Islet precursor cell (in vitro differentiated cells): ENCODE results near the gene C16orf78.
"Not testable (repeated sequence)": the region's sequence is repeated elsewhere in the genome, so short reads cannot be mapped to it uniquely, and the experiment has no call there.

Experiments used
- DNase-seq: peaks from one replicate; pipeline ENCODE4 v3.0.0-alpha.2; 2018

C16orf78 gene

DNA sequence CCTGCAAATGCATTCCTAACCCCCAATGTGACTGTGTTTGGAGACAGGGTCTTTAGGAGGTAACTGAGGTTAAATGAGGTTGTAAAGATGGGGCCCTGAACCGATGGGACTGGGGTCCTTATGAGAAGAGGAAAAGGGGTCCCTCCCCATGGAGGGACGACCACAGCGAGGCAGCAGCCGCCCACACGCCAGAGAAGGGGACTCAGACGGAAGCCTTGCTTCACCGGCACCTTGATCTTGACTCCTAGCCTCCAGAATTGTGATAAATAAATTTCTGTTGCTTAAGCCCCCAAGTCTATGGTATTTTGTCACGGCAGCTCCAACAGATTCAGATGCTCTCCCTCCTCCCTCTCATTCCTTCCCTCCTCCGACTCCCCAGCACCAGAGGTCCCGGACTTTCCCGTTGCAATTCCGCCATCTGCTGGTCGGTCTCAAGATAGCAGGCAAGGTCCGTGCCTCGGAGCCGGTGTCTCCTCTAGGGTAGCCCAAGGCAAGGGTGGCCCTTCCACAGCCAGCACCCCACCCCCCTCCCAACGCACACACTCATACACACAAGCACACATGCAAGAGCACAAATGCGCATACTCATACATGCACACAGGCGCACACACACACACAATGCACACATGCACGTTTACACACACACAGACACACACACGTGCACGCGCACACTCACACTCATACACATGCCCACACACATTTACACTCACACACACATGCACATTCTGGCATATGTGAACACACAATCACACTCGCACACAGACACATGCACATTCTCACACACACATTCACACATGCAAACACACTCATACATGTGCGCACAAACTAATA, 23.1 kb upstream of the C16orf78 start:
- peak; percentile 81 for DNase-seq

GRCh38 chr16:49351096-49351487, 22.5 kb upstream of the C16orf78 start:
- DNase-seq: peak; percentile 64

DNA sequence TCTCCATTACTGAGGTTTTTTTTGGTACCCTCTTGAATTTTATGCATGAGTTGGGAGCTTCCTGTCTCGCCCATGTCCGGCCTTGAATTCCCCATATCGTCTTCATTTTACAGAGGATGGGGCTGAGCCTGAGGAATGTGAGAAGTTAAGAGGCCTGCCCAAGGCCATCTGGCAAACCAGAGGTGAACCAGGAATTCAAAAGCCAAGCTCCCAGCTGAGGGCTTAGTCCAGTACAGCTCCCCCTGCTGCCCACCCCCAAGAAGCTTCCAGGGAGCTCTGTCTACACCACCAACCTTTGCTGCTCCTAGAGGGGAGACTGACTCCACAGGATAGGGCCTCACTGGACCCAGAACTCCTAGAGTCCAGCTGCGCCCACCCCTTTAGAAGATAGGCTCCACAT, 20.7 kb upstream of the C16orf78 start:
- peak; percentile 82 for DNase-seq

DNA sequence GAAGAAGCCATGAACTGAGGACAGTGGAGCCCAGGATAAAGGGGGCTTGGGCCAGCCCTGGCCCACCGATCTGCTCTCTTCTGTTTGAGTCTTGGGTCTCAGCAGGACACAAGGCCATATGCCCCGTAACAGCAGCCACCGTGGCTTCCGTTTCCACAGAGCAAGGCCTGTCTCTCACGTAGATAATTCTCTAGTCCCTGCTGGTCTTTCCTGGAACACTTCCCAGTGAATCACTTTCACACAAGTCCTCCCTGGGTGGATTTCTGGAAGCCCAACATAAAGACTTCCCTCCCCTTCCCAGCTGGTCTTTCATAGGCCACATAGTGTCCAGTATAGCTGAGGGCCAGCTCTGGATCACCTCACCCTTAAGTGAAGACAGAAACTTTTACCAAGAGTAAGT, 19.9 kb upstream of the C16orf78 start:
- no peak for DNase-seq

- no peak for DNase-seq
Measured at GRCh38 chr16:49354101-49354500, 19.5 kb upstream of the C16orf78 start.

GRCh38 chr16:49354991-49355390, 18.6 kb upstream of the C16orf78 start:
- no peak for DNase-seq

- DNase-seq: no peak
Measured at GRCh38 chr16:49355933-49356665, 17.5 kb upstream of the C16orf78 start.

DNA sequence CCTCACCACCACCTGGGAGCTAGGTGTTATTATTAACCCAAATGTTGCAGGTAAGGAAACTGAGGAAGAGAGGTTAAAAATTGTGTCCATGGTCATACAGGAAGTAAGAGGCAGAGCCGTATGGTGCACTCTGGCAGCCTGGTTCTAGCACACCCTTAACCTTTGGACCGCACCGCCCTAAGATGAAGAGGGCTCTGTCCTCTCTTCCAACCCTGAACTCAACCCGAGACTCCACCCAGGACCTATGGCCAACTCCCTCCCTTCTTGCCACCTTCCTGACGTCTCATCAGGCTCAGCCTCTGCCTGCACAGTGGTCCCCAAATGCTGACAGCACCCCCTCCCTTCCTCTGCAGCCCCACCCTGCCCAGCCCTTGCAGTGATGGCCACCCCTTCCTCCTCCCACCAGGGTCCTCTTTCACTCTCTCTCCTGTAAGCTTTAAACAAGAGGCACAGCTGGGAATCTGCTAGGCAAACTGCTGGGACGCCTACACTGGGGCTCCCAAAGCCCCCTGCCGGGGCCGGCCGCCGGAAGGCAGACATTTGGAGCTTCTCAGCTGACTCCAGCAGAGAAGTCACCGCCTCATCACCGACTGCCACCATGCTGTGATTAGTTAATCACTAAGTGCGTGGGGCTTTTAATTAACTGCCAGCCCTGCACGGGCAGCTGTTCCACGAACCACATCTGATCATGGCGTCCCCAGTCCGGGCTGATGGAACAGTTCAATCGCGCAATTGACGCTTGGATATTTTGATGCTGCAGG, 16.7 kb upstream of the C16orf78 start:
- no peak for DNase-seq

- no peak for DNase-seq
Measured at GRCh38 chr16:49359591-49359990, 14.0 kb upstream of the C16orf78 start.

DNA sequence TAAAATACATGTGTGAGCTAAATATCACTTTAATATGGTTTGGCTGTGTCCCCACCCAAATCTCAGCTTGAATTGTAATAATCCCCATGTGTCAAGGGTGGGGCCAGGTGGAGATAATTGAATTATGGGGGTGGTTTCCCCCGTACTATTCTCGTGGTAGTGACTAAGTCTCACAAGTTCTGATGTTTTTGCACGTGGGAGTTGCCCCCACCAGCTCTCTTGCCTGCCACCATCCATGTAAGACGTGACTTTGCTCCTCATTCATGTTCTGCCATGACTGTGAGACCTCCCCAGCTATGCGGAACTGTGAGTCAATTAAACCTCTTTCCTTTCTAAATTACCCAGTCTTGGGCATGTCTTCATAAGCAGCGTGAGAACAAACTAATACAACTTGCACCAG, 11.9 kb upstream of the C16orf78 start:
- not testable (repeated sequence) for DNase-seq

- DNase-seq: peak; percentile 50
Measured at GRCh38 chr16:49362230-49362629, 11.4 kb upstream of the C16orf78 start.

DNA sequence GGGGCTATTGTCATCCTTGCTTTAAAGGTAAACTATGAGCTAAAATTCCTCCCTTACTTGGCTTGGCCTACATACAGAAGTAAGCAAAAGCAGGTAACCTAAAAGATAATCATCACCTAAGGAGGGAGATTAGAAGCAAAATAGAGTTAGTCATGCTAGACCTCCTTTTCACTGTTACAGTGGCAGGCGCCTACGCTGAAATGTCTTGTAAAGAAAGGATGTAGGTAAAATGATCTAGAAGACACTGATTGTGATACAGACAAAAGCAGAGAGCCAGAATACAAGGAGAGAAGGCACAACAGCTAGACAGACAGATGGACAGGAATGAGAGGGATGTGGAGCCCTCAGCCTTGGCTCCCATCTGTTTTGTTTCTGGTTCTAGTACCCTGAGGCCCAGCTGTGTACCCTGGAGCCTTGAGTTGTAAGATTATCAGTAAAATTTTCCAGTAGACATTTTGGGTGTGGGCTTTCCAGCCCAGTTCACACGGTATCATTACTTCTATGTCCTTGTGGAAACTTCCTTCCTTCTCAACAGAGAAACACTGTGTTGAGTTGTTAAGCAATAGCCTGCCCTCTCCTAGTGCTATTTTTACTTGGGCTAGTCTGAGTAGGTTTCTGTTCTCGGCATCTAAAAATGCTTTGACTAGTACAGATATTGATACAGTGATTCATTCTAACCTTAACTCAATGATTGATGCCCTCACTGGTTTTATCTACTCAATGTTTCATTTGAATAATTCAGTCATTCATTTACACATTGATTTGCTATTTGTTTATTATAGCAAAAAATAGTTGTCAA, 7.7 kb upstream of the C16orf78 start:
- DNase-seq: peak; percentile 22

GRCh38 chr16:49366669-49367068, 6.9 kb upstream of the C16orf78 start:
- peak; percentile 2 for DNase-seq

- peak; percentile 48 for DNase-seq
Measured at GRCh38 chr16:49369651-49370611, 3.7 kb upstream of the C16orf78 start.

DNA sequence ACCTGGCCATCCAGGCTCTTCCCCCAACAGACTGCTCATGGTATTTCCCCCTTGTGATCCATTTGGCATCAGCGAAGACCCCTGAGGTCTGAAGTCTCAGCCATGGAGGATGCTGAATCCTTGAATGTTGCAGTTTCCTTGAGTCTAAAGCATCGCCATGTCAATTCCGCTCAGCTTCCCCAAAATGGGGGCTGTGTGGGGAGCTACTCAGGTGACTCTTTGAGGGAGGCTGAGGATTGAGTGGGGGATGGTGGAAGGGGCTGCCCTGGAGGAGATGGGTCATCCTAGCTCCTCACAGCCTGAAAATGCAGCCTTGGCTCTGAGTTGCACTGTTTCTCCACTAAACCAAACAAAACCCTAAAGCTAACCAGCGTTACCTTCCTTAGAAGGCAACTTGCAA, 2.6 kb downstream of the C16orf78 start:
- peak; percentile 23 for DNase-seq

GRCh38 chr16:49377196-49377755, 3.7 kb downstream of the C16orf78 start:
- DNase-seq: peak; percentile 43

DNA sequence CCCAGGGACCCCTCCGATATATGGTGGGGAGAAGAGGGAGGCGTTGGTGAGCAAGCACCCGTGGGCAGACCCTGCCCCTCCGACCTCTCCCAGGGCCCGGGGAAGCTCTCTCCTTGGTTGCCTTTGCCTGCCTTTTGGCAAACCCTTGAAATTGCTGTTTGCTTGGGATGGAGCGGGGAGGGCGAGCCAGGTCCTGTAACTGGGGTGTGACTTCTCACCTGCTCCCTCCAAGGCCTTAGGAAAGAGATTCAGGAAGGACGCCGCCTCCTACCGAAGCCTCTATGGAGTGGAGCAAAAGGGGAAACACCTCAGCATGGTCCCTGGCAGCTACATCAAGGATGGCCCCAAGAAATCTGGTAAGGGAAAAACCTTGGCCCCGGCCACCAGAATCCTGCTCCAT, 4.6 kb downstream of the C16orf78 start:
- DNase-seq: peak; percentile 38

GRCh38 chr16:49378816-49379215, 5.2 kb downstream of the C16orf78 start:
- DNase-seq: no peak

GRCh38 chr16:49382916-49383315, 9.3 kb downstream of the C16orf78 start:
- DNase-seq: peak; percentile 62

GRCh38 chr16:49395021-49395420, 21.4 kb downstream of the C16orf78 start:
- DNase-seq: no peak

DNA sequence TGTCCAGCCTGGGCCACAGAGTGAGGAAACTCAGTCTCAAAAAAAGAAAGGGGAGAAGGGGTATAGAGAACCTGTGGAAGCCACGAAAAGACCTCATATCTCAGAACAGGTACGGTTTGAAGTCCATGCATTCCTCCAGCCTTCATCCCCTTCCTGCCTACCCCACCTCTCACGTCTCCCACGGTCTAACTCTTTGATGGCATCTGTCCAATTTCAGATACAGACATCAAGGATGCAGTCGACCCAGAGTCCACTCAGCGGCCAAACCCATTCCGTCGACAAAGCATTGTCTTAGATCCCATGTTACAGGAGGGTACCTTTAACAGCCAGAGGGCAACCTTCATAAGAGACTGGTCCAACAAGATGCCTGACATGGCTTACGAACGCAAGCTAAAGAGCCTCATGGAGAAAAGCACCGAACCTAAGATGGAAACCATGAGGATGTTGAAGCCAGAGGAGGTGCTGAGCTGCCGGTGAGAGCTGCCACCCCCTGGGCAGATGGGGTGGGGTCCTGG, 22.7 kb downstream of the C16orf78 start:
- DNase-seq: no peak
